ENCODE measurements around the gene KIF1A.

Gene KIF1A

GRCh38 chr2:240817496-240818292 lies 2.3 kb downstream of the KIF1A start:
- no peak for DNase-seq

DNA sequence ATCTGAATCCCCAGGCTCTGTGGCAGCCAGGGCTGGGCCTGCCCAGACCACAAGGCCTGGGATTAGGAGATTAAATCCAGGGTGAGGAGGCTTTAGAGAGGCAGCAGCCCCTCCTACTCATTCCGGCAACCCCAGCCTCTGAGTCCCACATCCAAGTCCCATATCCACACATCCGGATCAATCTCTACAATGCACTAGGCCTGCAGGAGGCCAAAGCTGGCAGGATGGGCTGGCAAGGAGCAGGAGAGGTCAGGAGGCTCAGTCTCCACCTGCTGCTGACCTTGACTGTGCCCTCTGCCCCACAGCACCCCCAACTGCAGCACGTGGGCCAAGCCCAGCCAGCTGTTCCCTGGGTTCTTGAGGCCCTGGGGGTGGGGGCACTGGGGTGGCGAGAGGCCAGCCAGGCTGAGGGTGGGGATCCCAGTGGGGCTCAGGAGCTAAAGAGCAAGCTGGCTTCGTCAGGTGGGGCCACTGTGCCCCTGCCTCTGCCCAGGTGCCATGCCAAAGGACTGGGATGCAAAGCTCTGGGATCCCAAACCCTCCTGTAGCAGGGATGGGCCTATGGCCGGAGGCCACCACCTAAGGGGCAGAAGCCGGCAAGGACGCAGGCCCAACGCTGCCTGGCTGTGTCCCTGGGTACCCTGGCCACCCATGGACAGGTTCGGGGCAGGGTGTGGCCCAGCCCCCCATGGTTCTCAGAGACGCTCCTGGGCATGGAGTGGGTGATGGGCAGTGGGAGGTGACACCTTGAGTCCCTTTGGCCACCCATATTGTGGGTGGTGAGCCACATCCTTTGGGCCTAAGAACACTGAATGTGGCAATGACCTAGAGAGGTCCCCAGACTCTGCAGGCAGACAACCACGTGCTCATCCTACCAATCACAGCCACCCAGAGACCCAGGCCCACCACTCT lies 3.2 kb downstream of the KIF1A start:
- no peak for DNase-seq

GRCh38 chr2:240815761-240816583 lies 4.0 kb downstream of the KIF1A start:
- DNase-seq: no peak

DNA sequence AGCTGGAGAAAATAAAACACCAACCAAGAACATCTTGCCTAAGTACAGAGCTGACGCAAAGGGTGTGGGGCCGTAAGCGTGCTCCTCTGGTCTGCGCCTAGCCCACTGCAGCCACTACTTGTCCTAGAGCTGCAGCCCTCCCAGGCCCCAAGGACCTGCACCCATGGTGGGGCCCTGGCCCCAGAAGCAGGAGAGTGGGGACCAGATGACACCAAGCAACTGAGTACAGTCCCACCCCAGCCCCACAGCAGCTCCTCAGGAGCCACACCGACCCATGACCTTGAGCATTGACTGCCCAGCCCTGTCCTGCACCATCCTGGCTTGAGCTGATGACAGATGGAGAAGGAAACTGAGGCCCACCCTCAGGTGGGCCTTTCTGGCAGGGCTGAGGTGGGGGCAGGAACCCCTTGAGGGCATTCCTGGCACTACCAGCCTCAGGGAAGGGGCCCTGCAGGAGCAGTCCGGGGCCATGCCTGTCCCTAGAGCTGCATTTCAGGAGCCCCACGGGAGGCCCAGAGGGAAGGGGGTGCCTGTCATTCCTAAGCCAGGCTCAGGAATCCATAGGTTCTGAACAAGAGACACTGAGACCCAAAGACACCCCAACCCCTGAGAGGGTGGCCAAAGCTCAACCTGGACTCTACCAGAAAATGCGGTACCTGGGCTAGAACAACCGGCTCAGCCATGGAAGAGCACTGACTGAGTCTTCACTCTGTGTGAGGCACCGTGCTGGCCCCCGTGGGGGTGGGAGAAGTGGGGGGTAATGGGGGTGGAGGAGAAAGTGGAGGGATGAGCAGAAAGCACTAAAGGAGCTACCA lies 4.9 kb downstream of the KIF1A start:
- DNase-seq: no peak

- DNase-seq: no peak
Observed at GRCh38 chr2:240814280-240814679, 5.7 kb downstream of the KIF1A start.

GRCh38 chr2:240813231-240813921 lies 6.6 kb downstream of the KIF1A start:
- DNase-seq: no peak

- no peak for DNase-seq
Observed at GRCh38 chr2:240812721-240813120, 7.3 kb downstream of the KIF1A start.

DNA sequence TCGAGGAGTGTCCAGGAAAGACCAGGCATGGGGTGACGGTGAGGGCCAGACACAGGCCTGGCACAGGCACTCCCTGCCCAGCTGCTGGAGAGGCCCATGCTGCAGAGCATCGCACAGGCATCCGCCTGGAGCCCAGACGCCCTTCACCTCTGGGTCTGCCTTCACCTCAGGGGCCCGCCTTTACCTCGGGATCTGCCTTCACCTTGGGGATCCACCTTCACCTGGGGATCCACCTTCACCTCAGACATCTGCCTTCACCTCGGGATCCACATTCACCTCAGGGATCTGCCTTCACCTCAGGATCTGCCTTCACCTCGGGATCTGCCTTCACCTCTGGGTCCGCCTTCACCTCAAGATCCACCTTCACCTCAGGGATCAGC lies 7.7 kb downstream of the KIF1A start:
- DNase-seq: no peak

DNA sequence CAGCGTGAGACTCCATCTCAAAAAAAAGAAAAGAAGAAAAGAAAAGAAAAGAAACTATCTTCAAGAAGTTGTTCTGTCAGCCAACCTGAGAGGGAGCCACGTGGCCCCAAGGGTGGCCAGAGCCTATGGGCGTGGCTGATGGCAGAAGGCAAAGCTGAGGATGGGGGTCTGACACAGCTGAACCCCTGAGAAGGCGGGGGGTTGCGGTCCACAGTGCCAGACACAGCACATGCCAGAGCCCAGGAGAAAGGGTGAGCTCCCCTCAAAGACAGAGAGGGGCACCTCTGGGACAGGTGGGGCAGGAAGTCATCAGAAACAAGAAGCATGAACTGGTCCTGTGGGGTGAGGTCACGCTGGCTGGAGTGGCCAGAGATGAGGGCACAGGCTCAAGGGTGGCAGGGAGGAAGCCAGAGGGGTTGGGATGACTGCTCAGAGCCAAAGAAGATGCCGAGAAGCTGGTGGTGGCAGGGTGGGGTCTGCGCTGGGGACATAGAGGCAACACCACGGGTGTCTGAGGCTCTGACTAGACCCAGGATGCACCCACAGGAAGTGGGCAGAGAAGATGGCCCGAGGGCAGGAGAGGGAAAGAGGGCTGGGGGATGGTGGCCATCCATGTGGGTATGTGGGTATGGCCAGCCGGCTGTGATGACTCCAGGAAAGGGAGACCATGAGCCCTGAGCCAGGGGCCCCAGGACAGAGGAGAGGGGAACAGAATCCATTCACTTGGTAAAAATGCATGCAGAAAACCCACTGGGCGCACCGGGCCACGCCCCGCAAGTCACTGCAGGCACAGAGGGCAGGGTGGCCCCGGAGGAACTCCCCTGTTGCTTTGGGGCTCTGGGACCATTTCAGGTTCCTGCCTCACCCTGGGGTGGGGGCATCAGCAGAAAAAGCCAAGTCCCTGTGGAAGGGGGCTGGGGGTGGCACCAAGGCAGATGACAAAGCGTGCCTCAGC lies 8.4 kb downstream of the KIF1A start:
- no peak for DNase-seq

- DNase-seq: no peak
Observed at GRCh38 chr2:240810621-240811020, 9.4 kb downstream of the KIF1A start.

- no peak for DNase-seq
Observed at GRCh38 chr2:240810199-240810598, 9.8 kb downstream of the KIF1A start.

GRCh38 chr2:240809276-240809675 lies 10.7 kb downstream of the KIF1A start:
- DNase-seq: no peak

GRCh38 chr2:240806459-240806858 lies 13.6 kb downstream of the KIF1A start:
- no peak for DNase-seq

DNA sequence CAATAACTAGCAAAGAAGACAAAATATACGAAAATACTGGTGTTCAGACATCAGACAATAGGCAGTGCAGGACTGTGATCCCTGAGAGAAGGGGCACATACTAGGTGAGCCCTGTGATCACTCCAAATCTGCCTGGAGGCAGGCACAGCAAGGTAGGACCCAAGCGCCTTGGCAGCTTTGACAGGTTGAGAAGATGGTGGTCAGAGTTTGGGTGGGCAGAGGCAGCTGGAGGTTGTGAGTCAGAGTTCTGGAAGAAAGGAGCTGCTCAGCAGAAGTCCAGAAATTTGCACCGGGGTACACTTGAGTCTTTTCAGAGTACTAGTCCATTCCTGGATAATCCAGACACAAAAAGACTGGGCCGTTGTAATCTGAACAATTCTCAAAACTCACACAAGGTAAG lies 14.0 kb downstream of the KIF1A start:
- no peak for DNase-seq

DNA sequence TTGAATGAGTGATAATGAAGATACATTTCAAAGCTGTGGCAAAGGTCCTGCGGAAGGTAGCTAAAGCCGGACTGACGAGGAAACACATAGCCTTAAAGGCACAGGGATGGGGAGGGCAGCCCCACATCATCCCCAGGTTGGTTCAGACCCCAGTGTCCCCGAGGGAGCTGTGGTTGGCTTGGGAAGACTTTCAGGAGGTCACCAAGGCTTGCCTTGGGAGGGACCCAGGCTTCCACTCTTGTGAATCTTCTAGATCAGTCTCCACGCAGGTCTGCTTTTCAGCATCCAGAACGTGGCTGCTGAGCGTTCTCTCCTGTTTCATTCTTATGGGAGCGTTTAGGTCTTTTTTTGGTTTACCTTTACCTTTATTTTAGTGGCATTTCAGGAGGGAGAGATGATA lies 16.8 kb downstream of the KIF1A start:
- DNase-seq: no peak

- no peak for DNase-seq
Observed at GRCh38 chr2:240799033-240799820, 20.8 kb downstream of the KIF1A start.

- DNase-seq: no peak
Observed at GRCh38 chr2:240798327-240798905, 21.6 kb downstream of the KIF1A start.

- DNase-seq: no peak
Observed at GRCh38 chr2:240797914-240798313, 22.1 kb downstream of the KIF1A start.

GRCh38 chr2:240797500-240797895 lies 22.5 kb downstream of the KIF1A start:
- no peak for DNase-seq

All from effector CD4-positive, alpha-beta T cell (primary cell).